ENCODE measurements around the gene SH3RF1.

SH3RF1 gene

GRCh38 chr4:169158046-169158445 lies 112.7 kb downstream of the SH3RF1 start:
- DNase-seq, result no peak

DNA sequence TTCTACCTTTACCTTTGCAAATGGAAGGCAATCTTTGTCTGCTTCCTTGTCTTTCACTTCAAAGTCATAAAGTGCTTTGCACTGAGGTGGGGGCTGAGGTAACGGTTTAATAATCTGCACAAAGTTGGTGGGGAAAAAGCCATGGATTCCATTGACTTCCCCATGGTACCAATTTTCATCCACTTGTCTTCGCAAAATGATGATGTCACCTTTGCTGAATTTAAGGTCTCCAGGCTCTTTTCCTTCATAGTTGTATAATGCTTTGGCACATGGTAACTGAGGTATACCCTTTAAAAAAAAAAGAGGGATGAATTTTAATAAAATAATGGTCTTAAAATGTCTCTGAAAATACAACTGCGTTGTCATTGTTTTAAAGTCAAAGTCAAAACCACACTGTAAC lies 114.4 kb downstream of the SH3RF1 start:
- no peak for DNase-seq

- no peak for DNase-seq
Measured at GRCh38 chr4:169154121-169154520, 116.6 kb downstream of the SH3RF1 start.

DNA sequence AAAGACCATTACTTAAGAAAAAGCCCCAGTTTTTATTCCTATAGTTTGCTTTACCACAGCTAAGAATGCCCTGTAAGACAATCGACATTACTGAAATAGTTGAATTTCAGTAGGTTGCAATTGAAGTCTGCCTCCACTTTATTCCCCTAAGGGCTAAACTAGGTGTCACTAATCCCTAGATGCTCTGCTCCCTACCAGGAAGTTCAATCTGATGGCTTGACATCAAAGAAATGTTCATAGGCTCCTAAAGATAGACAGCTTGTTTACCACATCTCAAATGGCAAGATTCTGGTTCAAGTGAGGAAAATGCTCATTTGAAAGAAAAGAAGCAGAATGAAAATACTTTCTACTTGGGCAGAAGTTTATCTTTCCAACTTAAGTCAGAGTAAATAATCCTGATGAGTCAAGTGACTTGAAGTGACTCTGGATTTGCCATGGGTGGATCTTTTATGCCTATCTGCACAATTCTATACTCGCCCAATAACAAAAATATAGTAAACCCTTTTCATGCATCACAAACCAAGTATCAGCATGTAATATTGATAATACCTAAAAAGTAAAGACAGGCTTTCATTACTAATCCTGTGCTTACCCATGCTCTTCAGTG lies 117.2 kb downstream of the SH3RF1 start:
- no peak for DNase-seq

- DNase-seq, result no peak
Measured at GRCh38 chr4:169152899-169153298, 117.9 kb downstream of the SH3RF1 start.

- DNase-seq, result no peak
Measured at GRCh38 chr4:169152098-169152497, 118.7 kb downstream of the SH3RF1 start.

GRCh38 chr4:169151671-169152070 lies 119.1 kb downstream of the SH3RF1 start:
- DNase-seq, result no peak

DNA sequence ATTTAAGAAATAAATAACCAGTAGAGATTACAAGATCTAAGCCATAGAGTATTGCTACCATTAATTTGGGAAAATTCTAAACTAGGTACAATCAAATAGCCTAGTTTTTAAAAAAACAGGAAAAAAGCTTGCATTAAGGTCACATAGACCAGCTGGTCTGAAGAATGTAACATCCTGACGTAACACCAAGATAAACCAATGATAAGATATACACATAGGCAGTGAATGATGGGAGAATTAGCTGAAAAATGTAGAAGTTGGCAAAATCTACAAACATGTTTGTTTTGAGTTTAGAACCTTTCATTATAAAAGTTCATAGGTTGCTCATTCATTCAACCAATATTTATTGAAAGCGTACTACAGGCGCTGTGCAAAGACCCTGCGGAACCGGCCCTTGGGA lies 120.0 kb downstream of the SH3RF1 start:
- no peak for DNase-seq

GRCh38 chr4:169148885-169149284 lies 121.9 kb downstream of the SH3RF1 start:
- DNase-seq, result no peak

DNA sequence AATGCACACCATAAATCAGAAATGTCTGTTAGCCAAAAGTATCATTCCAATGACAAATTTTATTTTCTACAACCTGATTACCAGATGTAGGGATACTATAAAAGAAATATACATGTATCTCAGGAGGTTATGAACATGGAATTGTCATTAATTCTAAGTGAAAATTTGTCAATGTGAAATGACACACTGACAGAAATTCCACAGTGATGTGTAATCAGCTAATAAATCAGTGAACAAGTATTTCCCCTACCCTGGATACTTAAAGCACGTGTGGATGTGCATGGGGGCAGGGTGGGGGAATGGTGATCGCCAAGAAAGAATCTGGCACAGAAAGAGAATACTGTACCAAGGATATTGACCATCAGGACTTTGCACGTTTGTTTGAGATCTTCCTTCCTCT lies 123.6 kb downstream of the SH3RF1 start:
- no peak for DNase-seq

DNA sequence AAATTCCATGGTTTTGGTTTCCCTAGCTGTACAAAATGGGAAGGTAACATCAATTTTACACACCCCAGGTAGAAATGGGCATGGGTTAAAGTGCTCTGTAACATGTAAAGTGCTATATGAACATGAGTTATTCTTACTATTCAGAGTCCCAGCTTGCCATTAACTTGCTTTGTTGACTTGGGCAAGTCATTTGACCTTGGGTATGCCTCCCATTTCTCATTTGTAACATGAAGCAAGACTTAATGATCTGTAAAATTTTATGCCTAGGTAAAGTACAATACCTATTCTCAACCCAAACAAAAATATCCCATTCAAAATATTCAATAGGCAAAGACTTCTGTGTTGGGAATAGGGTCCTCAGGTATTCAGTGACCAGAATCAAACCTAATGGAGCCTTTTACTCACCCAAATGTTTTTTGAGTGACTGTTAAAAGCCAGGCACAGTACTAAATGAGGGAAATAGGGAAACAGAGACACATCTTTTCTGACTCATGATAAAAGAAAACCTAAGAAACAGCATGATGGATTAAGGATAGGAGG lies 126.6 kb downstream of the SH3RF1 start:
- no peak for DNase-seq

DNA sequence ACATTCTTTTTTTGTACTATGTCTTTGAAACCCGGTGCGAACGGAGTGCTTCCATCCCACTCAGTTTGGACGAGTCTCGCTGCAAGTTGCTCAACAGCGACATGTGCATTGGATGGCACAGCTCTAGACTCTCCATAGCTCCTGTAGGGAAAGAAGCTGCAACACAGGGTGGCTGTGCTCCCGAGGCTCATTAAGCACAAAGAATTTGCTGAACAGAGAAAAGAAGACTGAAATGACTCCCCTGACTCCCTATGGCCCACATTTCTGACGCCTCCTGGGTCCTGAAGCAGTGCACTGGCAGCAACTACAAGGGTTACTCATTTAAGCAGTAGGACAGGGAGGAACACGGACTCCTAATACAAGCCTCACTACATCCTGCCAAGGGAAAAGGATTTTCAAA lies 127.4 kb downstream of the SH3RF1 start:
- no peak for DNase-seq

DNA sequence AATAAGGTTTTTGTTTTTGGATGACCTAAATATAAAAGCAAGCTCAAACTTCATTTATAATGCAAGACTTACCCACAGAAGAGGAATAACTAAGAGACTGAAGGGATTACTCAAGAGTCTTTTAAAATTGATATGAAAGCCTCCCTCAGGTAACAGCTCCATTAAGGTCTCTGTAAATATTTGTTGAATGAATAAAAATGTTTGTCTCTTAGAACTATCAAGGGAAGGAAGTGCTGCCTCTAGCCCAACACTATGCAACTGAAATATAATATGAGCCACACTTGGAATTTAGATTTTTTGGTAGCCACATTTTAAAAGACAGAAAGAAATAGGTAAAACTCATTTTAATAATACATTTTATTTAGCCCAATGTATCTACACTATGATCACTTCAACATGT lies 127.8 kb downstream of the SH3RF1 start:
- DNase-seq, result no peak

DNA sequence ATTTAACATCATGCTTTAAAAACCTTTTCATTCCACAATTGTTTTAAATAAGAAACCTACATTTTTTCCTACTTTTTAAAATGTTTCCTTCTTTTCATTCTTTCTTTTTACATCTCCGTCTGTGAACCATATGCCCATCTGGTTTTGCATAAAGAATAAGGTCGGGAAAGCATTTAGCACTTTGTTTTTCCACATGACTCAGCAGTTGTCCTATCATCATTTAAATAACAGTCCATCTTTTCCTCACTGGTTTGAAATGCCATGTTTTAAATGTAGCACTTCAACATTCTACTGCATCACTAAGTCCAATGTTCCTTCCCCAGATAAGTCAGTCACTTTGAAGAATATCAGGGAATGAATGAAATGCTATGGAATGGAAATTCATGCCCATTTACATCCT lies 128.4 kb downstream of the SH3RF1 start:
- no peak for DNase-seq

DNA sequence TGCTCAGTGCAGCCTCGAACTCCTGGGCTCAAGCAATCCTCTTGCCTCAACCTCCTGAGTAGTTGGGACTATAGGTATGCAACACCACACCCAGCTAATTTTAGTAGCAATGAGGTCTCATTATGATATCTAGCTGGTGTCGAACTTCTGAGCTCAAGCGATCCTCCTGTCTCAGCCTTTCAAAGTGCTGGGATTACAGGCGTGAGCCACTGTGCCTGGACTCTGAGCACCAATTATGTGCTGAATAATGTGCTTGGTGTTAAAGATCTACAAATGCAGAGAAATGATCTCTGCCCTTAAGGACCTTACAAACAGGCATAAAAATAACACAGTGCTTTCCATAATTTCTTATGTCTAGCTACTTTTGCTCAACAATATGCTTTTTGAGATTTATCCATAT lies 131.7 kb downstream of the SH3RF1 start:
- no peak for DNase-seq

- no peak for DNase-seq
Measured at GRCh38 chr4:169137558-169137920, 133.2 kb downstream of the SH3RF1 start.

DNA sequence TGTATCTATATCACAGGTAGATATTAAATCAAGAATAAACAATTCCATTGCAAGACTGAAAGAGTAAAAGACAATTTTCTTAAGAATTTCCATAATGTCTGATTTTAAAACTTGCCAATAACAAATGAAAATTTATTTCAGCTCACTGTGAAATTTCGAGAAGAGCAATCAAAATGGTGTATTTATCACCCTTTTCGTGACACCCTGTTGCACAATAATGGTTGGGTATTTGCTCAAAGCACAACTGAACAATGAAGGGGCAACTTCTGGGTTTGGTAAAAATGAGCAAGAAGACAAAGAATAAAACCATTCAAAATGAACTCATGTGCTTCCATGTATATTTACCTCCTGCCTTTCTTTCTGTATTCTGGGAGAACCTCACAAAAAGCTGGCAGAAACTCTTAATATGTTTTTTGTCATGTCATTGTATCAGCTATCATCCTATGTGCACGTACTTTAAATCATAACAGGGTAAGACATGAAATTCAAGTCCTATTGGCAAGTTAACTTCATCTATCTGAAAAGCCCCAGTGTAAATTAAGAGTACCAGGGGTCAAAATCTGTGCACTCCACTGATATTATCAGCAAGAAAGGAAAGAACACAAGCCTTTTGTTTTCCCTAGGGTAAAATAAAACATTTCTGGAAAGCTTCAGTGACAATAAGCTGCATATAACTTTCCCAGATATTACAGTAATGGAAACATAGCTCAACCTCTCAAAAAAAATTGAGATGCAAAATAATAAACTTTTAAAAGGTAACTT lies 133.8 kb downstream of the SH3RF1 start:
- no peak for DNase-seq

DNA sequence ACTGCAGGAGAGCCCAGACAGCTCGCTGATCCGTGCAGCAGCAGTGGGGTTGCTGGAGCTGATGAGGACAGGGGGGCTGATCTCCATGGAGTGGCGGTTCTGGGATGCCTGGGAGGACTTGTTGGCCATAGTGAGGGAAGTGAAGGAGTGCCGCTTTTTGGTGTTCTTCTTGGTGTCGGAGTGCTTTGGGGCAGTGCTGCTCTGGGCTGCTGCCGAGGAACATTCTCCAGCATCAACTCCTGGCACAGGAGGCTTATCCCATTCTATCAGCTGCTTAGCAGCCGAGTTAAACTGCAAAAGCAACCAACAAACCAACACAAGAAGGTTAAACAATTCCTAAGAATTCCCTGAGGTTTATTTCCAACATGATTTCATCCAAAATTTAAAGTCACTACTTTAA lies 134.4 kb downstream of the SH3RF1 start:
- DNase-seq, result no peak

GRCh38 chr4:169135776-169136175 lies 135.0 kb downstream of the SH3RF1 start:
- DNase-seq, result no peak

- no peak for DNase-seq
Measured at GRCh38 chr4:169133932-169134331, 136.8 kb downstream of the SH3RF1 start.

- no peak for DNase-seq
Measured at GRCh38 chr4:169132561-169133305, 138.0 kb downstream of the SH3RF1 start.

GRCh38 chr4:169131556-169132208 lies 139.1 kb downstream of the SH3RF1 start:
- no peak for DNase-seq

GRCh38 chr4:169128902-169129301 lies 141.9 kb downstream of the SH3RF1 start:
- no peak for DNase-seq

Data from activated effector memory CD4-positive, alpha-beta T cell treated with Interleukin-2 at 50 U/mL for 16 hours (primary cell).